Uterus (tissue), 4 donors: ENCODE data around the gene CPED1. TPM values are rescaled to one million over a fixed set of nuclear protein-coding genes. Genes with fewer than 3 reads are reported as not detected.

Experiments used
- DNase-seq, 2 donors: peaks; one replicate each; pipeline ENCODE4 v3.0.0-alpha.2; 2019 to 2020
- H3K27ac ChIP-seq, 2 donors: fragments of 200-600 bp; sonication (generic); 1 replicate in 1 of 2; 2 replicates in 1 of 2; pipeline ENCODE4 v1.5.1; 2016 to 2018
- H3K27me3 ChIP-seq, 2 donors: fragments of 200-600 bp; sonication (generic); one replicate each; pipeline ENCODE4 v1.5.1; 2018 to 2019; ENCODE audit warnings: control low read depth in 1 of 2
- H3K36me3 ChIP-seq, 2 donors: fragments of 200-600 bp; sonication (generic); one replicate each; pipeline ENCODE4 v1.5.1; 2019; ENCODE audit warnings: control low read depth in 1 of 2
- H3K4me1 ChIP-seq, 2 donors: fragments of 200-600 bp; sonication (generic); one replicate each; pipeline ENCODE4 v1.5.1; 2018 to 2019; ENCODE audit warnings: control low read depth in 1 of 2
- H3K4me3 ChIP-seq, 2 donors: fragments of 200-600 bp; sonication (generic); 1 replicate in 1 of 2; 2 replicates in 1 of 2; pipeline ENCODE4 v1.5.1; 2018 to 2019; ENCODE audit warnings: mild to moderate bottlenecking in 1 of 2
- H3K9me3 ChIP-seq, 2 donors: fragments of 200-600 bp; sonication (generic); one replicate each; pipeline ENCODE4 v1.5.1; 2019; ENCODE audit warnings: control low read depth in 1 of 2
- POLR2A ChIP-seq, 2 donors: fragments of 450-650 bp; IDR thresholded peaks; one replicate each; pipeline ENCODE4 v1.6.1; 2016; ENCODE audit warnings: antibody characterized with exemption in 2 of 2, mild to moderate bottlenecking in 1 of 2, moderate library complexity in 1 of 2
- intact Hi-C: fragments of 100-400 bp; cut with DNase I; formaldehyde crosslinking; loops from one replicate; pipeline ENCODE4 v1.15.1; 2023; ENCODE audit warnings: low total_unique reads
- total RNA-seq, 4 donors: library from RNA; depleted of rRNA in 3 of 4; stranded (reverse); fragments of >200 nt in 3 of 4; gene quantifications; one replicate each; pipeline versions ENCODE4 v1.1.0 to v1.2.4, GENCODE V29; 2014 to 2023
- TF ChIP-seq, protein P1 (sequence below), 4 experiments: fragments of 200-600 bp in 2 of 4; fragments of 450-650 bp in 2 of 4; sonication (generic) in 2 of 4; IDR thresholded peaks; one replicate each; pipeline ENCODE4 v1.5.1; 2016 to 2019; ENCODE audit warnings: antibody characterized with exemption in 4 of 4, mild to moderate bottlenecking in 2 of 4, moderate library complexity in 1 of 4
- donor health status: DM: yes; HTN: yes; CAD: no.

The CPED1 gene
- total RNA-seq, 4 donors from 2014 or later: 47.4 to 194 (median 59.2) TPM

DNA sequence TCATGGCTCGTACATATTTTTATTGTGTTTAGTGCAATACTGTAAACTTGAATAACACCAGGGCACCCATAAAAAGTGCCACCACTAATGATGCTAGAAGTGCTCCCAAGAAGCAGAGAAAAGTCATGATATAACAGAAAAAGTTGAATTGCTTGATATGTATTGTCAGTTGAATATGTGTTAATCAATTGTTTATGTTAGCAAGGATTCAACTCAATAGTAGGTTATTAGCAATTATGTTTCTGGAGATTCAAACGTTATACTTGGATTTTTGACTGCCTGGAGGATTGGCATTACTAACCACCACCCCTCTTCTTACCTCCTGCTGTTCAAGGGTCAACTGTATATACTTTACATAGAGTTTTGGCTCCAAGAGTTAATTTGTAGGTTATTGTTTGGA is 168.3 kb downstream of the CPED1 start:
- Histone ChIP-seq H3K4me1 (no peaks in the 10 kb centered on the region), H3K9me3 (no peaks in the 10 kb centered on the region), H3K4me3 (no peak overlapping the region), H3K27me3 (no peaks in the 10 kb centered on the region), H3K27ac (no peak overlapping the region), H3K36me3 (no peaks in the 10 kb centered on the region)
- intact Hi-C loops: no loop called here
- DNase-seq: no peak
- TF ChIP-seq, protein P1, sequence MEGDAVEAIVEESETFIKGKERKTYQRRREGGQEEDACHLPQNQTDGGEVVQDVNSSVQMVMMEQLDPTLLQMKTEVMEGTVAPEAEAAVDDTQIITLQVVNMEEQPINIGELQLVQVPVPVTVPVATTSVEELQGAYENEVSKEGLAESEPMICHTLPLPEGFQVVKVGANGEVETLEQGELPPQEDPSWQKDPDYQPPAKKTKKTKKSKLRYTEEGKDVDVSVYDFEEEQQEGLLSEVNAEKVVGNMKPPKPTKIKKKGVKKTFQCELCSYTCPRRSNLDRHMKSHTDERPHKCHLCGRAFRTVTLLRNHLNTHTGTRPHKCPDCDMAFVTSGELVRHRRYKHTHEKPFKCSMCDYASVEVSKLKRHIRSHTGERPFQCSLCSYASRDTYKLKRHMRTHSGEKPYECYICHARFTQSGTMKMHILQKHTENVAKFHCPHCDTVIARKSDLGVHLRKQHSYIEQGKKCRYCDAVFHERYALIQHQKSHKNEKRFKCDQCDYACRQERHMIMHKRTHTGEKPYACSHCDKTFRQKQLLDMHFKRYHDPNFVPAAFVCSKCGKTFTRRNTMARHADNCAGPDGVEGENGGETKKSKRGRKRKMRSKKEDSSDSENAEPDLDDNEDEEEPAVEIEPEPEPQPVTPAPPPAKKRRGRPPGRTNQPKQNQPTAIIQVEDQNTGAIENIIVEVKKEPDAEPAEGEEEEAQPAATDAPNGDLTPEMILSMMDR (IDR thresholded peaks at IDR 0.05): no peak
- no peak for TF ChIP-seq POLR2A (IDR thresholded peaks at IDR 0.05)

DNA sequence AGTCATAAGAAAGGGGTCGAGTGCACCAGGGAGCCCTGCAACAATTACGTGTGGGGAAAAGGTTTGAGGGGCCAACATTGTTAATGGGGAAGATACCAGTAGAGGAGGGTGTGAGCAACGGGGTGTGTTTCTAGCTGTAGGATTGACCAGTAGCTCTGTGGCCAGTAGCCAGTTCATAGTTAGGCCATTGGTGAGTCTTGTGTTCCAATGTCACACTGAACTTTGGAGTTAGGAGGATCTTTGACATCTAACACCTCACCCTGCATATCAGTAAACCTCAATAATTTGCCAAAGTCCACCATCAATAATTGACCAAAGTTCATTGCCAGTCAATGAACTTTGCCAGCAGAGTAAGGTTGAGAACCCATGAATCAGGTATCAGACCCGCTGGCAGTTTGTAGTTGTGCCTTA is 168.8 kb downstream of the CPED1 start:
- H3K9me3 ChIP-seq: no peaks in the 10 kb centered on the region
- no peak overlapping the region for H3K27ac ChIP-seq
- H3K4me1 ChIP-seq: no peaks in the 10 kb centered on the region
- no peaks in the 10 kb centered on the region for H3K36me3 ChIP-seq
- H3K27me3 ChIP-seq: no peaks in the 10 kb centered on the region
- TF ChIP-seq, protein P1 (IDR thresholded peaks at IDR 0.05): no peak
- no peak for TF ChIP-seq POLR2A (IDR thresholded peaks at IDR 0.05)
- DNase-seq: no peak
- H3K4me3 ChIP-seq: no peak overlapping the region
- intact Hi-C loops: no loop called here

DNA sequence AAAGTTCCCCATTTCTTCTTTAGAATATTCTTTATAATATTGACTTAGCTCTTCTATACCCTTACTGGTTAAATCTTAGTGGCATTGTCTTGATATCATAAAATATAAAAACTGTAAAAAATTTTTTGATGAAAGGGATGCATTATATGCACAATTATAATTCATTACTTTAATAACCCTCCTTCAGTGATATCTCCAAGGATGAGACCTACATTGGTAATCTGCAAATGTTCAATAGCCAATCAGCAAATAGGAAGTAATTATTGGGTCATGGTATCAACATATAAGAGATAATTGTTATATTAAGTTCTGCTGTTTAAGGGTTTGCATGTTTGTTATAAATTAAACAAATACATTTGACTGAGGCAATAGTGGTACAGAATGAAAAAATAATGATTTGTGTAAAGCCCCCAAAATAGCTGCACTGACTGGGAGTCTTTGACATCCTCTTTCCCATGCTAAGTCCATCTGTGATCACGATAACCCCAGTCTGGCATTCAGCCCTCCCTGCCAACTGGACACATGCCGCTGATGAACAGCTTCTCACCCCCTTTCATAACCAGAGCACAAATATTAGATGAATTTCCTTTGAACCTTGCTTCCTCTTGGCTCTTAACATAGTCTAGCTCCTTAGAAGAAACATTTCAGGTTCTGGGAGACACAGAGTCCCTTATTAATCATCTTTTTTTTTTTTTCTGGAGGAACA is 169.5 kb downstream of the CPED1 start:
- no peaks in the 10 kb centered on the region for H3K4me1 ChIP-seq
- no peak overlapping the region for H3K4me3 ChIP-seq
- H3K27me3 ChIP-seq: no peaks in the 10 kb centered on the region
- no peak overlapping the region for H3K27ac ChIP-seq
- TF ChIP-seq POLR2A (IDR thresholded peaks at IDR 0.05): no peak
- TF ChIP-seq, protein P1 (IDR thresholded peaks at IDR 0.05): no peak
- DNase-seq: no peak
- intact Hi-C loops: no loop called here
- no peaks in the 10 kb centered on the region for H3K9me3 ChIP-seq
- no peaks in the 10 kb centered on the region for H3K36me3 ChIP-seq

DNA sequence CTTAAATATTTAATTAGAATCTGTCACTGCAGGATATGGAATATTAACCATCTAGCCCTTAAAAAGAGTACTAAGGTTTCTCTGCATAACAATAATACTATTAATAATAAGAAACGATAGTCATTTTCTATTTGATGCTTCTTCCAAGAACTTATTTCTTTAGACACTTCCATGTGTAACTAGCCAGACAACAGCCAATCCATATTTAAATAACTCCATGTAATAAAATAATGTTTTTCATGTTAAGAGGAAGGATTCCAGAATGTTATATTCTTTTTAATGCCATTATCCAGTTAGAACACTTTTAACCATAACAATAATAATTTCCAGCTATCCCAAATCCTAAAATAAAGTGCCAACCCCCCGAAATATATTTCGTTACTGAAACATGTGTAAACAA is 170.2 kb downstream of the CPED1 start:
- no peaks in the 10 kb centered on the region for H3K27me3 ChIP-seq
- no peaks in the 10 kb centered on the region for H3K36me3 ChIP-seq
- no peaks in the 10 kb centered on the region for H3K9me3 ChIP-seq
- intact Hi-C loops: no loop called here
- DNase-seq: no peak
- no peak overlapping the region for H3K4me3 ChIP-seq
- H3K4me1 ChIP-seq: no peaks in the 10 kb centered on the region
- no peak for TF ChIP-seq POLR2A (IDR thresholded peaks at IDR 0.05)
- TF ChIP-seq, protein P1 (IDR thresholded peaks at IDR 0.05): no peak
- no peak overlapping the region for H3K27ac ChIP-seq

DNA sequence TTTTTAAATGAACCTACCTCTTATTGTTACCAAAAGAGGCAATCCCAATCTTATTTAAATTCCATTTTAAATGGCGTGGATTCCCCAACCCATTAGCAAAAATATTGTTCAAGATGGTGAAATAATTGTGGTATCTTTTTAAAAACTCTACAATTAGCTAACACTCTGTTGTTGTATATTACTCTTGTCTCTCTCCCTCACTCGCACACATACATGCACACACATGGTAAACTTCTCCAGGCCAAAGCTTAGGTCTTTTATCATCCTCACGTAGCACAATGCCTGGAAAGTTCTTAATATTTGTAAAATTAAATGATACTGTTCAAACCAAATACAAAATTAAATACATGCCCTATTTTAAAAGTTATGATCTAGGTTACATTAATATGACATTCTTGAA is 171.0 kb downstream of the CPED1 start:
- H3K9me3 ChIP-seq: no peaks in the 10 kb centered on the region
- intact Hi-C loops: no loop called here

More for the DNA sequence above, 171.0 kb downstream of the CPED1 start:
- Histone ChIP-seq H3K4me1 (no peaks in the 10 kb centered on the region), H3K4me3 (no peak overlapping the region), H3K27me3 (no peaks in the 10 kb centered on the region), H3K36me3 (no peaks in the 10 kb centered on the region), H3K27ac (no peak overlapping the region)
- no peak for DNase-seq
- no peak for TF ChIP-seq POLR2A (IDR thresholded peaks at IDR 0.05)
- TF ChIP-seq, protein P1 (IDR thresholded peaks at IDR 0.05): no peak
